Thyroid gland (tissue), 4 donors: ENCODE results near the gene RNF5.

Experiments used
- POLR2A ChIP-seq, 2 donors: fragments of 450-650 bp; IDR thresholded peaks; one replicate each; pipeline ENCODE4 v1.6.1; 2017; ENCODE audit warnings: antibody characterized with exemption in 2 of 2, mild to moderate bottlenecking in 2 of 2, moderate library complexity in 1 of 2
- TF ChIP-seq, protein P1 (sequence below), 6 experiments: fragments of 200-600 bp in 3 of 6; fragments of 450-650 bp in 3 of 6; sonication (generic) in 3 of 6; IDR thresholded peaks; one replicate each; pipeline ENCODE4 v1.5.1; 2016 to 2019; ENCODE audit warnings: antibody characterized with exemption in 6 of 6, mild to moderate bottlenecking in 2 of 6, inconsistent platforms in 1 of 6, moderate library complexity in 1 of 6

DNA sequence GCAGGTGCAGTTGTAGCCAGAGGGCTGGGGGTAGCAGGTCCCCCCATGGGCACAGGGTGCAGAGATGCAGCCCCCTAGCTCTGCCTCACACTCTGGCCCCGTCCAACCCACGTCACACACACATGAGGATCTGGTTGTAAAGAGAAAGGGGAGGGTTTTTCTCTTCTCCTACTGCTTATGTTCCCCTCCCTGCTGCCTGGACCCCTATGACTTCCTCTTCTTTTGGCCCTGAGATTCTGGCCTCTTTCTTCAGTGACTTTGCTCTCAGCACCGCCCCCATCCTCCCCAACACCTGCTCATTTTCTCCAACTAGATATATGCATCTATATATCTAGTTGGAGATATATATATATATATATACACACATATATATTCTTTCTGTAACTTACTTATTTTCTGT is 35.9 kb downstream of the RNF5 start:
- TF ChIP-seq POLR2A (IDR thresholded peaks at IDR 0.05) = no peak
- TF ChIP-seq, protein P1, sequence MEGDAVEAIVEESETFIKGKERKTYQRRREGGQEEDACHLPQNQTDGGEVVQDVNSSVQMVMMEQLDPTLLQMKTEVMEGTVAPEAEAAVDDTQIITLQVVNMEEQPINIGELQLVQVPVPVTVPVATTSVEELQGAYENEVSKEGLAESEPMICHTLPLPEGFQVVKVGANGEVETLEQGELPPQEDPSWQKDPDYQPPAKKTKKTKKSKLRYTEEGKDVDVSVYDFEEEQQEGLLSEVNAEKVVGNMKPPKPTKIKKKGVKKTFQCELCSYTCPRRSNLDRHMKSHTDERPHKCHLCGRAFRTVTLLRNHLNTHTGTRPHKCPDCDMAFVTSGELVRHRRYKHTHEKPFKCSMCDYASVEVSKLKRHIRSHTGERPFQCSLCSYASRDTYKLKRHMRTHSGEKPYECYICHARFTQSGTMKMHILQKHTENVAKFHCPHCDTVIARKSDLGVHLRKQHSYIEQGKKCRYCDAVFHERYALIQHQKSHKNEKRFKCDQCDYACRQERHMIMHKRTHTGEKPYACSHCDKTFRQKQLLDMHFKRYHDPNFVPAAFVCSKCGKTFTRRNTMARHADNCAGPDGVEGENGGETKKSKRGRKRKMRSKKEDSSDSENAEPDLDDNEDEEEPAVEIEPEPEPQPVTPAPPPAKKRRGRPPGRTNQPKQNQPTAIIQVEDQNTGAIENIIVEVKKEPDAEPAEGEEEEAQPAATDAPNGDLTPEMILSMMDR (IDR thresholded peaks at IDR 0.05) = no peak
